ENCODE measurements around the gene SLCO4A1. TPM values are rescaled to one million over a fixed set of nuclear protein-coding genes. Genes with fewer than 3 reads are reported as not detected.

Gene SLCO4A1
- total and polyA plus RNA-seq, 2 experiments from 2014 or later = 0.22 to 0.43 TPM

GRCh38 chr20:62668441-62669027 lies 26.2 kb downstream of the SLCO4A1 start:
- Histone ChIP-seq H3K9me2 (ENCODE audit: insufficient read depth) (no peaks in the 10 kb centered on the region), H3K4me1 (ENCODE audit: insufficient read depth) (no peaks in the 10 kb centered on the region), H2AFZ (no peak overlapping the region), H3K79me2 (ENCODE audit: insufficient read depth) (no peaks in the 10 kb centered on the region), H3K9me3 (ENCODE audit: low read depth) (no peaks in the 10 kb centered on the region), H3K27ac (no peak overlapping the region), H4K20me1 (ENCODE audit: insufficient read depth) (no peaks in the 10 kb centered on the region), H3F3A (ENCODE audit: insufficient read depth) (no peaks in the 10 kb centered on the region), H3K9ac (no peak overlapping the region), H3K27me3 (replicated peaks; ENCODE audit: insufficient read depth) (no peaks in the 10 kb centered on the region), H3K4me3 (no peak overlapping the region), H3K4me2 (ENCODE audit: unreplicated experiment) (no peak overlapping the region), H3K36me3 (ENCODE audit: low read depth) (no peaks in the 10 kb centered on the region)
- in situ Hi-C loops (cut with MboI) = no loop called here
- no peak for TF ChIP-seq EZH2 (IDR thresholded peaks at IDR 0.05; ENCODE audit: insufficient read depth, poor library complexity, severe bottlenecking)
- WGBS, 2 experiments (ENCODE audit: low coverage in 1 of 2, low lambda C conversion rate in 2 of 2, missing lambda C conversion rate in 2 of 2) = 35 to 42% methylated on average over 13 of the region's 13 CpGs
- peak; percentile 84 for DNase-seq

- Histone ChIP-seq H3K4me3 (no peak overlapping the region), H3K36me3 (ENCODE audit: low read depth) (no peaks in the 10 kb centered on the region), H3K27ac (no peak overlapping the region), H3K79me2 (ENCODE audit: insufficient read depth) (no peaks in the 10 kb centered on the region), H3K9ac (no peak overlapping the region), H3K9me3 (ENCODE audit: low read depth) (no peaks in the 10 kb centered on the region), H3K9me2 (ENCODE audit: insufficient read depth) (no peaks in the 10 kb centered on the region), H4K20me1 (ENCODE audit: insufficient read depth) (no peaks in the 10 kb centered on the region), H3K4me1 (ENCODE audit: insufficient read depth) (no peaks in the 10 kb centered on the region), H3K27me3 (replicated peaks; ENCODE audit: insufficient read depth) (no peaks in the 10 kb centered on the region), H3K4me2 (ENCODE audit: unreplicated experiment) (no peak overlapping the region), H2AFZ (no peak overlapping the region), H3F3A (ENCODE audit: insufficient read depth) (no peaks in the 10 kb centered on the region)
- TF ChIP-seq EZH2 (IDR thresholded peaks at IDR 0.05; ENCODE audit: insufficient read depth, poor library complexity, severe bottlenecking) (no peak), EZH2phosphoT487 (IDR thresholded peaks at IDR 0.05; ENCODE audit: insufficient read depth, low read depth) (no peak)
- 82 to 94% methylated on average over 10 of the region's 10 CpGs for WGBS, 2 experiments (ENCODE audit: low coverage in 1 of 2, low lambda C conversion rate in 2 of 2, missing lambda C conversion rate in 2 of 2)
- no peak for DNase-seq
- in situ Hi-C loops (cut with MboI) = no loop called here
Observed at GRCh38 chr20:62669249-62669648, 26.9 kb downstream of the SLCO4A1 start.

GRCh38 chr20:62670156-62670555 lies 27.9 kb downstream of the SLCO4A1 start:
- H4K20me1 ChIP-seq (ENCODE audit: insufficient read depth) = no peaks in the 10 kb centered on the region
- no peak overlapping the region for H3K9ac ChIP-seq
- 94% methylated on average over 14 of the region's 14 CpGs for WGBS, 2 experiments (ENCODE audit: low coverage in 1 of 2, low lambda C conversion rate in 2 of 2, missing lambda C conversion rate in 2 of 2)
- DNase-seq = no peak
- no peak for TF ChIP-seq EZH2phosphoT487 (IDR thresholded peaks at IDR 0.05; ENCODE audit: insufficient read depth, low read depth)
- no peak for TF ChIP-seq EZH2 (IDR thresholded peaks at IDR 0.05; ENCODE audit: insufficient read depth, poor library complexity, severe bottlenecking)
- H2AFZ ChIP-seq = no peak overlapping the region
- H3K4me3 ChIP-seq = no peak overlapping the region
- H3K27me3 ChIP-seq (replicated peaks; ENCODE audit: insufficient read depth) = no peaks in the 10 kb centered on the region
- H3F3A ChIP-seq (ENCODE audit: insufficient read depth) = no peaks in the 10 kb centered on the region
- H3K4me2 ChIP-seq (ENCODE audit: unreplicated experiment) = no peak overlapping the region
- H3K36me3 ChIP-seq (ENCODE audit: low read depth) = no peaks in the 10 kb centered on the region
- no peaks in the 10 kb centered on the region for H3K9me3 ChIP-seq (ENCODE audit: low read depth)
- H3K4me1 ChIP-seq (ENCODE audit: insufficient read depth) = peaks cover under 1% of the 10 kb centered on the region; the same call in 1 of the 2 replicates
- H3K27ac ChIP-seq = no peak overlapping the region
- no peaks in the 10 kb centered on the region for H3K9me2 ChIP-seq (ENCODE audit: insufficient read depth)
- in situ Hi-C loops (cut with MboI) = loop anchor here (10.0 kb wide), 1 partner anchor 115 kb away; no protein-coding TSS in a partner anchor
- no peaks in the 10 kb centered on the region for H3K79me2 ChIP-seq (ENCODE audit: insufficient read depth)

GRCh38 chr20:62670998-62671397 lies 28.7 kb downstream of the SLCO4A1 start:
- Histone ChIP-seq H3K9ac (no peak overlapping the region), H2AFZ (no peak overlapping the region), H3K9me2 (ENCODE audit: insufficient read depth) (no peaks in the 10 kb centered on the region), H3K4me1 (ENCODE audit: insufficient read depth) (peaks cover 6% of the 10 kb centered on the region; the same call in 1 of the 2 replicates), H3K79me2 (ENCODE audit: insufficient read depth) (no peaks in the 10 kb centered on the region), H3K4me3 (no peak overlapping the region), H3K27ac (no peak overlapping the region), H3K9me3 (ENCODE audit: low read depth) (no peaks in the 10 kb centered on the region), H3K36me3 (ENCODE audit: low read depth) (no peaks in the 10 kb centered on the region), H3F3A (ENCODE audit: insufficient read depth) (no peaks in the 10 kb centered on the region), H3K4me2 (ENCODE audit: unreplicated experiment) (no peak overlapping the region), H3K27me3 (replicated peaks; ENCODE audit: insufficient read depth) (no peaks in the 10 kb centered on the region), H4K20me1 (ENCODE audit: insufficient read depth) (no peaks in the 10 kb centered on the region)
- DNase-seq = no peak
- in situ Hi-C loops (cut with MboI) = loop anchor here (10.0 kb wide), 1 partner anchor 114 kb away; no protein-coding TSS in a partner anchor
- TF ChIP-seq EZH2 (IDR thresholded peaks at IDR 0.05; ENCODE audit: insufficient read depth, poor library complexity, severe bottlenecking) (no peak), EZH2phosphoT487 (IDR thresholded peaks at IDR 0.05; ENCODE audit: insufficient read depth, low read depth) (no peak)
- 83 to 90% methylated on average over 17 of the region's 17 CpGs for WGBS, 2 experiments (ENCODE audit: low coverage in 1 of 2, low lambda C conversion rate in 2 of 2, missing lambda C conversion rate in 2 of 2)

All from GM23248 (cell line).